Fibroblast of skin of right quadriceps (primary cell): ENCODE data around the gene PDHA1.

Experiments
- DNase-seq: peaks from one replicate; pipeline ENCODE4 v3.0.0-alpha.2; 2013

Gene PDHA1

DNA sequence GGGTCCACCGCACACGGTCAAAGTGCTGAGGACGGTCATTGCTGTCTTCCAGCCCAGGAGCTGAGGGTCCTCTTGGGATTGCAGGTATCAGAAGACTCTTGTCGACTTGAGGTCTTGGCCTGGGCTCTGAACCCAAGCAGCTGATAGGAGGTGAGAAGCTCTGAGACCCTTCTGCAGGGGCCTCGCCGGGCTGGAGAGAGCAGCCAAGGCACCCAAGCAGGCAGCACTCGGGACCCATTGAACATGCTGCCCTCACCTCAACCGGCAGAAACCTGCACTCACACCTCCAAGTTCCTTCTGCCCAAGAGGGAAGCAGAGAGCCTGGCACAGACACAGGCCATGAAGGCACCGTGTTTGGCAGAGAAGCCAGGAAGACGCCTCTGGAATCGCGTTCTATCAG lies 34.1 kb downstream of the PDHA1 start:
- DNase-seq: no peak

DNA sequence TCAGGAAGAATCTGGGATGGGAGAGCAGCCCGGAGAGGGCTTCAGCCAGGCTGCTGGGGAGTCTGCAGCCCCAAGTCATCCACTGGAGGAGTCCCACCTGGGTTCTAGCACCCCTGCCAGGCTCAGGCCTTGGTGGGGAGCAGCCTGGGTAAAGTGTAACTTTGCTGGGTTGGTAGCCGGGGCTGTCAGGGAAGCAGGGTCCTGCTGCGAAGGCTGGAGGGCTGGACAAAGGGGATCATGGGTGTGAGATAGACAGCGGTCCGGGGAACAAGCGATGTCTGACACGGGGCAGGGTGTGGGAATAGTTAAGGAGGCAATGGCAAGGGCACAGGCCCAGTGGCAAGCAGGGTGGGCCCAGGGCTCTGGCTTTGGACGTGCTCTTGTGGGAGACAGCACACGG lies 37.6 kb downstream of the PDHA1 start:
- no peak for DNase-seq

DNA sequence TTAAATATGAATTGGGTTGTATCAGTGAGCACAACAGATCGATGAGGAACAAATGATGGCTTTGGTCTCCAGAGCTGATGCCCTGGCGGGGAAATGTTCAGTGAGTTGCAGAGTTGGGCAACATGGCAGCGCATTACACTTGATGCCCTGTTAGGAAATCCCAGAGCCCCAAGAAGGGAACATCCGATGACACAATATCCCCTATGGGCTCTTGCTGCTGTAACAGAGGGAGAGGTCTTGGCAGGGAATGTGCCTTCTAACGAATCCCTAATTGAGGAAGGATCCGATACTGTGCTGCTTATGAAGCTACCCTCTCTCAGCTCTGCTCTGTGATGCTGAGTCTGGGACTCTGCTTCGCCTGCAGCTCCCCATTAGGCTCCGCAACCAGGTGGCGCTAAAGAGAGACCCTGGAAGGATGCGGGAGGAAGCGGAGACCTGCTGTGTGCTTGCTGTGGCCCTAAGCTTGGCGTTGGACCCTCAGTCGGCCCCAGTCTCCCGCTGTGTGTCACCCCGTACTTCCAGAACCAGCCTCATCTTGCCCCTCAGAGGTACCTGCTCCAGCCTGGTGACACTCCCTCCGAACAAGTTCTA lies 38.9 kb downstream of the PDHA1 start:
- peak; percentile 8 for DNase-seq

DNA sequence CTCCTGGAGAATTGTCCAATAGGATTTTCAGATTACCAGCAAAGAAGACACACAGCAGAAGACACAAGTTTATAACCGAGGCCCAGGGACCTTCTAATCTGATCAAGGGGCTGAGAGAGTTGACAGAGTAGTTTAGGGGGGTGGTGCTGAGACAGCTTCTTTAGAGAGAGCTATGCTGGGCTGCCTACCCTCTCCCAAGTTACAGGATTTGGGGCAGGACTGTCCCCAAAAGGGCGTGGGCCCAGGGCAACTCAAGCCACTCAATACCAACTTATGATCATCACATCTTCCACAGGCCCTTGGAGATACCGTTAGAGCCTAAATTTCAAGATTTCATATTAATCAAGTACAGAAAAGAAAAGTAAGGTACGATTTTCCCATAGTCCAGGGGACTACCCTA lies 43.0 kb downstream of the PDHA1 start:
- no peak for DNase-seq

DNA sequence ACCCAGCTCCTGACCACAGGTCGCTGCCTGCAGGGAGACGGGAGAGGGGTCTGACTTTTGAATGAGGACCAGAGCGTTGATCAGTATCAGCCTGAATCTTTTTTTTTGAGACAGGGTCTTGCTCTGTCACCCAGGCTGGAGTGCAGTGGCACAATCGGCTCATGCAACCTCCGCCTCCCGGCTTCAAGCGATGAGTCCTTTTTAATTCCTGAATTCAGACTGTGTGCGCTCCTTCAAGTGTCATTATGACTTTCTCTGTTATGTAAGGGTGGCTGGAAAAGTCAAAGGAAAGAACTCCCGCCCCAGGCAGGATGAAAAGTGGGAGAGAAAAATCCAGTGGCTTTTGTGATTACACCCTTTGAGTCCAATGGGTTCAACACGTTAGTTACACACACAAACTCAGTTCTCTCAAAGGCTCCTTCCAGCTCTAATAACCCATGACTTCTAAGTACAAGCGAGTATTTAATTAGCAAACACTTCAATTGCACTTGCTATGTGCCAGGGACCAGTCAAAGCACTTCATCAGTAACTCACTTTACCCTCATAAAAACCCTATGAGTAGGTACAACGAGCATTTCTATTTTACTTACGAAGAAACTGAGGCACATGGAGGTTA lies 44.4 kb downstream of the PDHA1 start:
- no peak for DNase-seq

DNA sequence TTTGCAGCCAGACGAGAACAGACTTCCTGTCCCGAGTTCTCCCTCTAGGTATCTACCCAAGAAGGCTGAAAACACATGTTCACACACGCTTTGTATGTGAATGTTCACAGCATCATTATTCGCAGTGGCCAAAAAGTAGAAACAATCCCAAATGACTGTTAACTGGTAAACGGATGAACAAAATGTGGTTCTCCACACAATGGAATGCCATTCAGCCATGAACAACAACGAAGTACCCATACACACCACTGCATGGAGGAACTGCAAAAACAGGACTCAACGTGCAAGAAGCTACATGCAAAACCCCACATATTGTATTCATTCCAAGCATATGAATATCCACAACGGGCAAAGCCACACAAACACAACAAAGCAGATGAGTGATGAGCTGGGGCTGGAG lies 45.0 kb downstream of the PDHA1 start:
- DNase-seq: no peak

DNA sequence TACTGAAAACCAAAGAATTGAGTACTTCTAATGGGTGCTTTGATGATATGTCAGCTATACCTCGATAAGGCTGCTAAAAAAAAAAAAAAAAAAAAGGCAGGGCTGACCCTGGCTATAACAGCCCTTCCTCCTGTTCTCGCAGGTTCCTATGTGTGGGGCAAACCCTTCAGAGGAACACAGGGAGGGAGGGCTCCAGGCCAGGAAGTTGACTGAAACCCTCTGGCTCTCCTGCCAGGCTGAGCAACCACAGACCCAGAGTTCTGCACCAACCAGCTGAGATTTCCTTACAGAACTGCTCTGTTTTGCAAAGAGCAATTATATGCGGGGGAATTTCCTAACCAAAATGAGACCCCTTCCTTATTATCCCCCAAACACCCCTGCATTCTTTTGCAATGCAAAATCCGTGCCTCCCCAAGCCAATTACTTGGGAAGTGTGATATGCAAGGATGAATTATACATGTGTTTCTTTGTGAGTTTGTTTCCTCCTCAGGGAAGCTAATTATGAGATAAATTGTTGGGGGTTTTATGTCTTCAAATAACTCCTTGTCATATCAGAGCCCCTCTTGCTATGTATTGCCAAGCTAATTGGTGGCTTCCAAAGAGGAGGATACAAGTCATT lies 45.6 kb downstream of the PDHA1 start:
- no peak for DNase-seq

DNA sequence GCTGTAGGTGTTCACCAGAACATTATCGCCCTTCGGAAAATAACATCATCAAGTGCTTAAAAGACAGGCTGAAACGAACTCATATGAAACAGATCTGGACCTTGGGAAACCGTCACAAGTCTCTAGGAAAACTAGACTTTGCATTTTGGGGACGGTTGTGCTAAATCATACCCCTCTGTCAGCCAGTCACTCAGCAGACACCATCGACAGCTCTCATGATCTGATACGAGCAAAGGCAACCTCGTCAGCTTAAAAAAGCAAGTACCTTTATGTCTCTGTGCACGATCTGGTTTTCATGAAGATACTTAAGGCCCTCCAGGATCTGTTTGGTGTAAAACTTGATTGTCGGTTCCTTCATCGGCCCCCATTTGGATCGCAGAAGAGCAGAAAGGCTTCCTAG lies 48.4 kb downstream of the PDHA1 start:
- DNase-seq: no peak

DNA sequence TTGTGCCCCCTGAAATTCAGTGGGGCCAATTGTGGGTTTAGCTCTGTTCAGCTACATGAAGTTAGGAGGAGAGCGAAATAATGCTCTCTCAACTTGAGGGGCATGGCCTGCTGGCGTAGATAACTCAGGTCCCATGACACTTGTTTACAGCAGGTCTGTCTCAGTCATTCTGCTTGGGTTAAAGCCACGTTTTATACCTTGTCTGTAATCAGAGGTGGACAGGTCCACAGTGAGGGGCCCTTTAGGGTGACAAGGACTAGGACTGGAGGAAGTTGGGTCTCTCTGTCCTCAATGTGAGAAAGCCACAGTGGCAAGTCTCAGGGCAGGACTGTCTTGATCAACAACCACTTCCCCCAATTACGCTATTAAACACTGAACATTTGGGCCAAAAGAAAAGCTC lies 49.0 kb downstream of the PDHA1 start:
- no peak for DNase-seq

DNA sequence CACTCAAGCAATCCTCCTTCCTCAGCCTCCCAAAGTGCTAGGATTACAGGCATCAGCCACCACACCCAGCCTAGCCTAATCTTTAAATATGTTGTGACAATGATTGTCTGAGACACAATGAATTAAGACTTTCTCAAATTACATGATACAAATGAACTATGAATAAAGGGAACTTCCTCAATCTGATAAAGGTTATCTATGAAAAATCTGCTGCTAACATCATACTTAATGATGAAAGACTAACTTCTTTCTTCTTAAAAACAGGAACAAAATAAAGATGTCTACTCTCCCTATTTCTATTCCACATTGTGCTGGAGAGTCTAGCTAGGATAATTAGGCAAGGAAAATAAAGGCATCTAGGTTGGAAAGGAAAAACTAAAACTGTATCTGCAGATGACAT lies 60.0 kb downstream of the PDHA1 start:
- no peak for DNase-seq

DNA sequence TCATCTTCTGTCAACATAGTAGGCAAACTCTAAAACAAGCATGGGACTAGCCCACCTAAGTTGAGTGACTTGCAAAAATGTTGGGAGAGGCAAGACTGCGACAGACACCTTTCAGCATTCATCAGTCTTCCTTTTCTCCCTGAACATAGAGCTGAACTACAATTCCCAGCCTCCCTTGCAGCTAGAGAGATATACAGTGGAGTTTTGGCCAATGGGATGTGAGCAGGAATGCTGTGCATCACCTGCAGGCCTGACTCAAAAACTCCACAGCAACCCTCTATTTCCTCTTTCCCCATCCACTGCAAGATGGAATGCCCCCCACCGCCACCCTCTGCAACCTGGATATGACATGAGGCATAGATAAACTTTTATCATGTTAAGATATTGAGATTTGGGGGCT lies 66.5 kb downstream of the PDHA1 start:
- DNase-seq: no peak
